Measurements from ENCODE around the gene KCNMA1.

DNA sequence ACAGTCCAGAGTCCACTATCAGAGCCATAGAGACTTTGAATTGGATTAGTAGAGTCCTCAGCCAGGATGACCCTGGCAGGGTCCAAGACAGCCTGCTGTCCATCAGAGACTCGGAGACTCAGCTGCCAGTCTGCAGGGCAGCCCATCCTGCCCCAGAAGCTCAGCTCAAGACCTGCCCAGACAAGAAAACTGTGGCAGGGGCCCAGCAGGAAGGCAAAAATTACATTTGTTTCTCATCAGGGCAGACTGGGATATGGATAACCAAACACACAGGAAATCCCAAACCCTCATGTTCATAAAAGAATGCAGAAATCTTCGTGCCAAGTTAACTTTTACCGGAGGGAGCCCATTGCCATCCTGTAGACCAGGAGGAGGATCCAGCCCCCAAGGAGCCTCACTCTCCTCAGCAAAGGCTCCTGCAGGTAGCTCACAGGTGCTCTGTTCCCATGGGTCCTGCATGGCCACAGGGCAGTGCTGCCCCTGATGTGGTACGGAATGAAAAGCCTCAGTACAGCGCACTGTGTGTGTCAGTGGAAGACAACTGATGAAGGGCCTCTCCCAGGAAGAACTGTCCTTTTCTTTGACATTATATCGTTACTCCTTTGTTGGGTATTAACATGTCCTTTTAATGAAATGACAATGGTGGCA lies 222.2 kb downstream of the KCNMA1 start:
- no peak for TF ChIP-seq CTCF (IDR thresholded peaks at IDR 0.05)
- TF ChIP-seq EP300 (IDR thresholded peaks at IDR 0.05): no peak
- no peak for TF ChIP-seq POLR2A (IDR thresholded peaks at IDR 0.05)
- TF ChIP-seq POLR2AphosphoS5 (IDR thresholded peaks at IDR 0.05): no peak
